Fibroblast of villous mesenchyme (primary cell): ENCODE measurements around the gene CPAMD8. TPM values are rescaled to one million over a fixed set of nuclear protein-coding genes. Genes with fewer than 3 reads are reported as not detected.
"Not testable (repeated sequence)": the region's sequence is repeated elsewhere in the genome, so short reads cannot be mapped to it uniquely, and the experiment has no call there.

Experiments
- DNase-seq: peaks from one replicate; pipeline ENCODE4 v3.0.0-alpha.2; 2010; ENCODE audit warnings: low read depth
- H3K4me3 ChIP-seq: 2 replicates; pipeline ENCODE4 v1.5.1; 2011; ENCODE audit warnings: low read depth, mild to moderate bottlenecking, low read length
- CTCF ChIP-seq: IDR thresholded peaks from 2 replicates; pipeline ENCODE4 v1.5.1; 2012; ENCODE audit warnings: low read depth, mild to moderate bottlenecking, low read length; ENCODE audit not compliant: insufficient read depth
- total RNA-seq: library from RNA; depleted of rRNA; stranded (reverse); fragments of >200 nt; gene quantifications from 2 replicates; pipeline ENCODE4 v1.2.3, GENCODE V29; 2012

CPAMD8 gene
- total RNA-seq, 1 donor = 0.43 TPM

DNA sequence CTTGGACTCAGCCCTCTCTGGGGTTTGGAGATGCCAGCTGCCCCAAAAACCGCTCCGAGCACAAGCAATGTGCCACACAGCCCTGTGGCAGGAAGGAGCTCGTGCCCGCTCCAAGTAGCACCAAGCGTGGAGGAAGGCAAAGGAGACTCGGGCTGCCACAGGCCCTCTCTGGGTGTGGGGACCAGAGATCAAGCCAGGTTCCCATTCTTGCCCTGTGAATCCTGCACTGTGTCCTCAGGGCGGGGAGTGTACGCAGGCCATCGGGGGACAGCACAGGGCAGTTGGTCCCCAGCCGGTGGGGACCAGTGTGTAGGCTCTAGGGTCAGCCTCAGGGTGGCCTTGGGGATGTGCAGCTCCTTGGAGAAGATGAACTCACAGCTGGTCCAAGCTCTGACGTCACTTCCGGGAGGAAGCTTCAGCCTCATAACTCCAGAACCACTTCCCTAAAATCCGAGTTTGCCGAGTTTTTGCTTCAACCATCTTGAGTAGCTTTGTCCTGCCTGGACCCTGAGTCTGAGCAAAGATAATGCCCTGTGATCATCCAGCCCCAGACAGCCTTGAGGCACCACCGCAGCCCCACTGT lies 9.3 kb upstream of the CPAMD8 start:
- TF ChIP-seq CTCF = no peak
- H3K4me3 ChIP-seq = no peak overlapping the region
- DNase-seq = no peak

DNA sequence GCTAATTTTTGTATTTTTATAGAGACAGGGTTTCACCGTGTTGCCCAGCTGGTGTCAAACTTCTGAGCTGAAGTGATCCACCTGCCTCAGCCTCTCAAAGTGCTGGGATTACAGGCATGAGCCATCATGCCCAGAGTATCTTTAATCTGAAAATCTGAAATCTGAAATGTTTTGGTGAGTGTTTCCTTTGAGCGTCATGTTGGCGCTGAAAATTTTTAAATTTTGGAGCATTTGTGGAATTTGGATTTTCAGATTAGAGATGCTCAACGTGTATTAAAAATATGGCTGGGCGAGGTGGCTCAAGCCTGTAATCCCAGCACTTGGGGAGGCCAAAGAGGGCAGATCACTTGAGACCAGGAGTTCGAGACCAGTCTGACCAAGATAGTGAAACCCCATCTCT lies 5.1 kb upstream of the CPAMD8 start:
- TF ChIP-seq CTCF = no peak
- H3K4me3 ChIP-seq = no peak overlapping the region
- no peak for DNase-seq

GRCh38 chr19:17027535-17027975 lies 945 bp upstream of the CPAMD8 start:
- no peak overlapping the region for H3K4me3 ChIP-seq
- no peak for DNase-seq
- TF ChIP-seq CTCF = no peak

GRCh38 chr19:17025991-17026658 lies 485 bp downstream of the CPAMD8 start:
- TF ChIP-seq CTCF = no peak
- no peak for DNase-seq
- H3K4me3 ChIP-seq = no peak overlapping the region

DNA sequence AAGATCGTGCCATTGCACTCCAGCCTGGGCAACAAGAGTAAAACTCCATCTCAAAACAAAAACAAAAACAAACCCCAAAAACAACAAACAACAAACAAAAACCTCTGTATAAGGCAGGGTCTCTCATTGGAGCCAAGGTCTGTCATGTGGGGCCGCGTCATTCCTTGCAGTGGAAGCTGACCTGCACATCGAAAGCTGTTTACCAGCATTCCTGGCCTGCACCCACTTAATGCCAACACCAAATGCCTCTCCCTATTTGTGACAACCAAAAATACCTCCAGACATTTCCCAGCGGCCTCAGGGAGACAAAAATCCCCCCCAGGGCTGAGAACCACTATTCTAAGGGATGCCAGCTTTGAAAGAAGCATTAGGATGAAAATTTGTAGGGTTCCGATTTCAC lies 1.2 kb downstream of the CPAMD8 start:
- H3K4me3 ChIP-seq = no peak overlapping the region
- no peak for TF ChIP-seq CTCF
- DNase-seq = no peak

DNA sequence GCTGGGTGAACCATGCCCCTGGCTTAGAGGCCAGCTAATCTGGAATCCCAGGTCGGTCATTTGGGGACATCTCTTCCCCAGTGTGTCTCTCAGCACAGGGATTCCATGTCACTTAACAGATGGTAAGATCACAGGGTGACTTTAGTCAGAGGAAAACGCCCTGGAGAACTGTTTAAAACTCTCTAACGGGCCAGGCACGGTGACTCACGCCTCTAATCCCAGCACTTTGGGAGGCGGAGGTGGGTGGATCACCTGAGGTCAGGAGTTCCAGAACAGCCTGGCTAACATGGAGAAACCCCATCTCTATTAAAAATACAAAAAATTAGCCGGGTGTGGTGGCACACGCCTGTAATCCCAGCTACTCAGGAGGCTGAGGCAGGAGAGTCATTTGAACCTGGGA lies 1.7 kb downstream of the CPAMD8 start:
- H3K4me3 ChIP-seq, DNase-seq: not testable (repeated sequence)

DNA sequence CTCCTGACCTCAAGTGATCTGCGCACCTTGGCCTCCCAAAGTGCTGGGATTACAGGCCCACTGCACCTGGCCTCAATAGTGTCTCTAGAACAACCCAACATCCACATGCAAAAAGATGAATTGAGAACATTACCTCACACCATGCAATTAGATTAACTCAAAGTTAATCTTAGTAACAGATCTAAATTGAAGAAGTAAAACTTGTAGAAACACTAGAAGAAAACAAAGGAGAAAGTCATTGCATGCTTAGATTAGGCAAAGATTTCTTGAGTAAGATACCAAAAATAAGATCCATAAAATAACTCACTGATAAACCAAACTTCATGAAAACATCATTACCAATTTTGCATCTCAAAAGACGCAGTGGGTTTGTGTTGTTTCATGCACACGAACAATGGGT lies 2.8 kb downstream of the CPAMD8 start:
- TF ChIP-seq CTCF = no peak
- H3K4me3 ChIP-seq = no peak overlapping the region
- DNase-seq = no peak
